HEK293 (cell line): ENCODE data around the gene CSNK2A2.

ENCODE experiments used
- KLF9 ChIP-seq: fragments of 450-650 bp; formaldehyde crosslinking; IDR thresholded peaks from 2 replicates; pipeline ENCODE4 v1.5.1; 2016; ENCODE audit warnings: missing biosample characterization, missing genetic modification characterization, low read depth
- ZNF274 ChIP-seq, 2 experiments: fragments of 200-500 bp in 1 of 2; fragments of 450-650 bp in 1 of 2; sonication (Bioruptor generic) in 1 of 2; formaldehyde crosslinking in 1 of 2; IDR thresholded peaks; 2 replicates each; pipeline versions ENCODE4 v1.5.1 to v1.6.1; 2014 to 2016; ENCODE audit warnings: borderline replicate concordance in 1 of 2, inconsistent platforms in 1 of 2, low read length in 1 of 2, missing biosample characterization in 1 of 2, missing genetic modification characterization in 1 of 2
- ZNF404 ChIP-seq: fragments of 450-650 bp; formaldehyde crosslinking; IDR thresholded peaks from 2 replicates; pipeline ENCODE4 v1.5.1; 2017; ENCODE audit warnings: missing biosample characterization, missing genetic modification characterization
- ZNF433 ChIP-seq: fragments of 450-650 bp; formaldehyde crosslinking; IDR thresholded peaks from 2 replicates; pipeline ENCODE4 v1.5.1; 2016; ENCODE audit warnings: missing biosample characterization, missing genetic modification characterization, low read depth
- ZNF624 ChIP-seq: fragments of 450-650 bp; formaldehyde crosslinking; IDR thresholded peaks from 2 replicates; pipeline ENCODE4 v1.5.1; 2017; ENCODE audit warnings: missing biosample characterization, missing genetic modification characterization
- ZNF658 ChIP-seq: fragments of 450-650 bp; formaldehyde crosslinking; IDR thresholded peaks from 2 replicates; pipeline ENCODE4; 2016; ENCODE audit warnings: missing biosample characterization, missing genetic modification characterization
- ZNF660 ChIP-seq: fragments of 450-650 bp; IDR thresholded peaks from 2 replicates; pipeline ENCODE4 v1.5.1; 2018; ENCODE audit warnings: missing biosample characterization, mild to moderate bottlenecking, missing genetic modification characterization
- TF ChIP-seq, protein P1 (sequence below): fragments of 450-650 bp; formaldehyde crosslinking; IDR thresholded peaks from 2 replicates; pipeline ENCODE4 v1.5.1; 2016; ENCODE audit warnings: missing biosample characterization, missing genetic modification characterization

DNA sequence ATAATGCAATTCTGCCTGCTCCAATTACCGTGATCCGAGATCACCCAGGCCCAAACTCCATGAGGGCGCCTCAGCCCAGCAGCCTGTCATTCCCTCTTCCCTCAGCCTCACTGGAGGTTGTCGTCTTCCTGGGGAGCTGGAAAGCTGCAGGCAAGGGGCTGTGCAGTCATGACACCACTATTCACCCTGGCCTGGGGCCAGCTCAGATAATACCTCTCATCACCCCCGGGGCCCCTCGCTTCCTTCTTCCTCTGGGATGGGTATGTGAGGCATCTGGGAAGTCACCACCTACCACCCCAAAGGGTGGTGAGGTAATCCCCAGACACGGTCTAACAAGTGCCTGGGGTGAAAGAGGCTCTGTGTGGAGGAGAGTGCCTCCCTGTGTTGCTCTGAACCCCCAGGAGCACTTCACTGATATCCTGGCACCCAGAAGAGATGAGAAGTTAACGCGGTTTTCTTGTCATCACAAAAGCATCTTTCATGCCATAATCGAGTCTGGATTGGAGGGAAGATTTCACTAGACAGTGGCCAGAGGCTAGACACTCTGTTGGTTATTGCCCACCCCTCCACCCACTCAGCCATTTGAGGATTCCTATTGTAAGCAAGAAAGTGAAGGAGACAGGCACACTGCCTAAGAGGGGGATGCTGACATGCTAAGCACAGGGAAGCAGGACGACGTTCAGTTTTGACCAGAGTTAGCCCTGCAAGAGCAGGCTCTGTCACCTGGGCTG, 87.2 kb downstream of the CSNK2A2 start:
- TF ChIP-seq ZNF433 (tag by site-specific recombination) (no peak), KLF9 (no peak; the same call in 1 of the 2 replicates), ZNF404 (tag by site-specific recombination) (no peak), ZNF274 (IDR thresholded peaks at IDR 0.05; ENCODE audit: low read length) (no peak), ZNF274 (tag by site-specific recombination; IDR thresholded peaks at IDR 0.05; ENCODE audit: borderline replicate concordance) (no peak), ZNF624 (no peak), ZNF660 (tag by site-specific recombination) (peak; percentile 82), ZNF658 (tag by site-specific recombination) (no peak)
- TF ChIP-seq, protein P1, sequence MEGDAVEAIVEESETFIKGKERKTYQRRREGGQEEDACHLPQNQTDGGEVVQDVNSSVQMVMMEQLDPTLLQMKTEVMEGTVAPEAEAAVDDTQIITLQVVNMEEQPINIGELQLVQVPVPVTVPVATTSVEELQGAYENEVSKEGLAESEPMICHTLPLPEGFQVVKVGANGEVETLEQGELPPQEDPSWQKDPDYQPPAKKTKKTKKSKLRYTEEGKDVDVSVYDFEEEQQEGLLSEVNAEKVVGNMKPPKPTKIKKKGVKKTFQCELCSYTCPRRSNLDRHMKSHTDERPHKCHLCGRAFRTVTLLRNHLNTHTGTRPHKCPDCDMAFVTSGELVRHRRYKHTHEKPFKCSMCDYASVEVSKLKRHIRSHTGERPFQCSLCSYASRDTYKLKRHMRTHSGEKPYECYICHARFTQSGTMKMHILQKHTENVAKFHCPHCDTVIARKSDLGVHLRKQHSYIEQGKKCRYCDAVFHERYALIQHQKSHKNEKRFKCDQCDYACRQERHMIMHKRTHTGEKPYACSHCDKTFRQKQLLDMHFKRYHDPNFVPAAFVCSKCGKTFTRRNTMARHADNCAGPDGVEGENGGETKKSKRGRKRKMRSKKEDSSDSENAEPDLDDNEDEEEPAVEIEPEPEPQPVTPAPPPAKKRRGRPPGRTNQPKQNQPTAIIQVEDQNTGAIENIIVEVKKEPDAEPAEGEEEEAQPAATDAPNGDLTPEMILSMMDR (tag by site-specific recombination) = no peak
